ENCODE measurements around the gene PDE10A.

The PDE10A gene

GRCh38 chr6:165458134-165458533, 204.9 kb downstream of the PDE10A start:
- FAIRE-seq, result peak; percentile 38

GRCh38 chr6:165456286-165456685, 206.8 kb downstream of the PDE10A start:
- no peak for FAIRE-seq

GRCh38 chr6:165455488-165455887, 207.6 kb downstream of the PDE10A start:
- no peak for FAIRE-seq

- FAIRE-seq, result no peak
Observed at GRCh38 chr6:165453395-165453794, 209.6 kb downstream of the PDE10A start.

GRCh38 chr6:165451838-165452237, 211.2 kb downstream of the PDE10A start:
- no peak for FAIRE-seq

- no peak for FAIRE-seq
Observed at GRCh38 chr6:165448210-165448609, 214.8 kb downstream of the PDE10A start.

- no peak for FAIRE-seq
Observed at GRCh38 chr6:165447141-165447540, 215.9 kb downstream of the PDE10A start.

GRCh38 chr6:165446331-165446730, 216.7 kb downstream of the PDE10A start:
- no peak for FAIRE-seq

- FAIRE-seq, result no peak
Observed at GRCh38 chr6:165443462-165443861, 219.6 kb downstream of the PDE10A start.

- peak; percentile 70 for FAIRE-seq
Observed at GRCh38 chr6:165441181-165441580, 221.9 kb downstream of the PDE10A start.

- FAIRE-seq, result peak; percentile 93
Observed at GRCh38 chr6:165439928-165440554, 223.0 kb downstream of the PDE10A start.

- no peak for FAIRE-seq
Observed at GRCh38 chr6:165426892-165427291, 236.1 kb downstream of the PDE10A start.

- no peak for FAIRE-seq
Observed at GRCh38 chr6:165422192-165422591, 240.8 kb downstream of the PDE10A start.

- no peak for FAIRE-seq
Observed at GRCh38 chr6:165417278-165417865, 245.7 kb downstream of the PDE10A start.

GRCh38 chr6:165404697-165405096, 258.3 kb downstream of the PDE10A start:
- no peak for FAIRE-seq

GRCh38 chr6:165404296-165404695, 258.7 kb downstream of the PDE10A start:
- FAIRE-seq, result no peak

GRCh38 chr6:165403006-165403595, 259.9 kb downstream of the PDE10A start:
- FAIRE-seq, result no peak

GRCh38 chr6:165401092-165401491, 261.9 kb downstream of the PDE10A start:
- FAIRE-seq, result no peak

- FAIRE-seq, result no peak
Observed at GRCh38 chr6:165390475-165390874, 272.6 kb downstream of the PDE10A start.

- FAIRE-seq, result no peak
Observed at GRCh38 chr6:165389534-165389933, 273.5 kb downstream of the PDE10A start.

- no peak for FAIRE-seq
Observed at GRCh38 chr6:165383323-165383722, 279.7 kb downstream of the PDE10A start.

GRCh38 chr6:165376100-165376499, 286.9 kb downstream of the PDE10A start:
- FAIRE-seq, result no peak

GRCh38 chr6:165365371-165365770, 297.7 kb downstream of the PDE10A start:
- no peak for FAIRE-seq

GRCh38 chr6:165345700-165346099, 317.3 kb downstream of the PDE10A start:
- no peak for FAIRE-seq

GRCh38 chr6:165340532-165340931, 322.5 kb downstream of the PDE10A start:
- FAIRE-seq, result no peak

Data from islet of Langerhans (tissue), 1 donor.